Mononuclear cell (primary cell): ENCODE data around the gene CNOT2. TPM values are rescaled to one million over a fixed set of nuclear protein-coding genes. Genes with fewer than 3 reads are reported as not detected.
"Not testable (repeated sequence)": the region's sequence is repeated elsewhere in the genome, so short reads cannot be mapped to it uniquely, and the experiment has no call there.

Experiments used
- H3K27me3 ChIP-seq: 2 replicates; pipeline ENCODE4 v1.6.0; 2011; ENCODE audit warnings: low read length, control low read depth; ENCODE audit not compliant: insufficient read depth
- H3K4me1 ChIP-seq: 2 replicates; pipeline ENCODE4 v1.5.1; 2011; ENCODE audit warnings: mild to moderate bottlenecking, low read length, control low read depth; ENCODE audit not compliant: insufficient read depth
- H3K4me3 ChIP-seq: 2 replicates; pipeline ENCODE4 v1.5.1; 2011; ENCODE audit warnings: mild to moderate bottlenecking, low read length, moderate library complexity
- H3K9me3 ChIP-seq: 2 replicates; pipeline ENCODE4 v1.5.1; 2011; ENCODE audit warnings: low read depth, mild to moderate bottlenecking, control low read depth, low read length
- total RNA-seq: library from RNA; depleted of rRNA; stranded (reverse); fragments of >200 nt; gene quantifications from one replicate; pipeline ENCODE4 v1.2.3, GENCODE V29; 2012

Gene CNOT2
- total RNA-seq, 1 donor, result 420 TPM

GRCh38 chr12:70392631-70393030, 149.4 kb downstream of the CNOT2 start:
- not testable (repeated sequence) for H3K4me3 ChIP-seq, H3K9me3 ChIP-seq, H3K27me3 ChIP-seq, H3K4me1 ChIP-seq

GRCh38 chr12:70393787-70394499, 150.7 kb downstream of the CNOT2 start:
- H3K9me3 ChIP-seq, result no peaks in the 10 kb centered on the region
- no peak overlapping the region for H3K4me3 ChIP-seq
- H3K4me1 ChIP-seq, result no peaks in the 10 kb centered on the region
- H3K27me3 ChIP-seq, result no peaks in the 10 kb centered on the region

- no peaks in the 10 kb centered on the region for H3K4me1 ChIP-seq
- no peak overlapping the region for H3K4me3 ChIP-seq
- H3K27me3 ChIP-seq, result no peaks in the 10 kb centered on the region
- no peaks in the 10 kb centered on the region for H3K9me3 ChIP-seq
Measured at GRCh38 chr12:70398002-70398401, 154.8 kb downstream of the CNOT2 start.

- Histone ChIP-seq H3K27me3 (no peaks in the 10 kb centered on the region), H3K9me3 (no peaks in the 10 kb centered on the region), H3K4me1 (no peaks in the 10 kb centered on the region), H3K4me3 (no peak overlapping the region)
Measured at GRCh38 chr12:70398862-70399261, 155.6 kb downstream of the CNOT2 start.

GRCh38 chr12:70399311-70399710, 156.1 kb downstream of the CNOT2 start:
- Histone ChIP-seq H3K9me3 (no peaks in the 10 kb centered on the region), H3K27me3 (no peaks in the 10 kb centered on the region), H3K4me1 (no peaks in the 10 kb centered on the region), H3K4me3 (no peak overlapping the region)

GRCh38 chr12:70400124-70400523, 156.9 kb downstream of the CNOT2 start:
- Histone ChIP-seq H3K4me3 (no peak overlapping the region), H3K4me1 (no peaks in the 10 kb centered on the region), H3K27me3 (no peaks in the 10 kb centered on the region), H3K9me3 (no peaks in the 10 kb centered on the region)

- H3K27me3 ChIP-seq, result no peaks in the 10 kb centered on the region
- H3K9me3 ChIP-seq, result no peaks in the 10 kb centered on the region
- H3K4me3 ChIP-seq, result no peak overlapping the region
- no peaks in the 10 kb centered on the region for H3K4me1 ChIP-seq
Measured at GRCh38 chr12:70402597-70402996, 159.4 kb downstream of the CNOT2 start.

GRCh38 chr12:70403826-70404225, 160.6 kb downstream of the CNOT2 start:
- no peaks in the 10 kb centered on the region for H3K4me1 ChIP-seq
- no peaks in the 10 kb centered on the region for H3K9me3 ChIP-seq
- no peaks in the 10 kb centered on the region for H3K27me3 ChIP-seq
- no peak overlapping the region for H3K4me3 ChIP-seq

Other genes with a start within 250 kb of the CNOT2 start
- gene KCNMB4, start 122.9 kb downstream of the CNOT2 start, total RNA-seq, result 0.63 TPM